ENCODE data around the gene ZNF555.

The ZNF555 gene

DNA sequence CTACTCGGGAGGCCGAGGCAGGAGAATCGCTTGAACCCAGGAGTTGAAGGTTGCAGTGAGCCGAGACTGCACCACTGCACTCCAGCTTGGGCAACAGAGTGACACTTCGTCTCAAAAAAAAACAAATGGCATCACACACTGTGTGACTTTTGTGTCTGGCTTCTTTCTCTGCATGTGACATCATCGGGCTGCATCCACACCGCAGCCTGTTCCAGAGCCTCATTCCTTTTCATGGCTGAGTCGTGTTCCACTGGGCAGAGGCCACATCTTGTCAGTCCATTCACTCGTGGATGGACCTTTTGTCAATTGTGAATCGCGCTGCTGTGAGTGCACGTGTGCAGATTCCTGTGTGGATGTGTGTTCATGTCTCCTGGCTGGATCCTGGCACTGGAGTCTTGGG is 47.7 kb upstream of the ZNF555 start (continued):
- TF ChIP-seq, protein P1, sequence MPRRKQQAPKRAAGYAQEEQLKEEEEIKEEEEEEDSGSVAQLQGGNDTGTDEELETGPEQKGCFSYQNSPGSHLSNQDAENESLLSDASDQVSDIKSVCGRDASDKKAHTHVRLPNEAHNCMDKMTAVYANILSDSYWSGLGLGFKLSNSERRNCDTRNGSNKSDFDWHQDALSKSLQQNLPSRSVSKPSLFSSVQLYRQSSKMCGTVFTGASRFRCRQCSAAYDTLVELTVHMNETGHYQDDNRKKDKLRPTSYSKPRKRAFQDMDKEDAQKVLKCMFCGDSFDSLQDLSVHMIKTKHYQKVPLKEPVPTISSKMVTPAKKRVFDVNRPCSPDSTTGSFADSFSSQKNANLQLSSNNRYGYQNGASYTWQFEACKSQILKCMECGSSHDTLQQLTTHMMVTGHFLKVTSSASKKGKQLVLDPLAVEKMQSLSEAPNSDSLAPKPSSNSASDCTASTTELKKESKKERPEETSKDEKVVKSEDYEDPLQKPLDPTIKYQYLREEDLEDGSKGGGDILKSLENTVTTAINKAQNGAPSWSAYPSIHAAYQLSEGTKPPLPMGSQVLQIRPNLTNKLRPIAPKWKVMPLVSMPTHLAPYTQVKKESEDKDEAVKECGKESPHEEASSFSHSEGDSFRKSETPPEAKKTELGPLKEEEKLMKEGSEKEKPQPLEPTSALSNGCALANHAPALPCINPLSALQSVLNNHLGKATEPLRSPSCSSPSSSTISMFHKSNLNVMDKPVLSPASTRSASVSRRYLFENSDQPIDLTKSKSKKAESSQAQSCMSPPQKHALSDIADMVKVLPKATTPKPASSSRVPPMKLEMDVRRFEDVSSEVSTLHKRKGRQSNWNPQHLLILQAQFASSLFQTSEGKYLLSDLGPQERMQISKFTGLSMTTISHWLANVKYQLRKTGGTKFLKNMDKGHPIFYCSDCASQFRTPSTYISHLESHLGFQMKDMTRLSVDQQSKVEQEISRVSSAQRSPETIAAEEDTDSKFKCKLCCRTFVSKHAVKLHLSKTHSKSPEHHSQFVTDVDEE (CRISPR knock-in tag; IDR thresholded peaks at IDR 0.05): no peak
- TF ChIP-seq GLIS3 (CRISPR knock-in tag; IDR thresholded peaks at IDR 0.05) (no peak), CSDC2 (CRISPR knock-in tag; IDR thresholded peaks at IDR 0.05) (no peak)

DNA sequence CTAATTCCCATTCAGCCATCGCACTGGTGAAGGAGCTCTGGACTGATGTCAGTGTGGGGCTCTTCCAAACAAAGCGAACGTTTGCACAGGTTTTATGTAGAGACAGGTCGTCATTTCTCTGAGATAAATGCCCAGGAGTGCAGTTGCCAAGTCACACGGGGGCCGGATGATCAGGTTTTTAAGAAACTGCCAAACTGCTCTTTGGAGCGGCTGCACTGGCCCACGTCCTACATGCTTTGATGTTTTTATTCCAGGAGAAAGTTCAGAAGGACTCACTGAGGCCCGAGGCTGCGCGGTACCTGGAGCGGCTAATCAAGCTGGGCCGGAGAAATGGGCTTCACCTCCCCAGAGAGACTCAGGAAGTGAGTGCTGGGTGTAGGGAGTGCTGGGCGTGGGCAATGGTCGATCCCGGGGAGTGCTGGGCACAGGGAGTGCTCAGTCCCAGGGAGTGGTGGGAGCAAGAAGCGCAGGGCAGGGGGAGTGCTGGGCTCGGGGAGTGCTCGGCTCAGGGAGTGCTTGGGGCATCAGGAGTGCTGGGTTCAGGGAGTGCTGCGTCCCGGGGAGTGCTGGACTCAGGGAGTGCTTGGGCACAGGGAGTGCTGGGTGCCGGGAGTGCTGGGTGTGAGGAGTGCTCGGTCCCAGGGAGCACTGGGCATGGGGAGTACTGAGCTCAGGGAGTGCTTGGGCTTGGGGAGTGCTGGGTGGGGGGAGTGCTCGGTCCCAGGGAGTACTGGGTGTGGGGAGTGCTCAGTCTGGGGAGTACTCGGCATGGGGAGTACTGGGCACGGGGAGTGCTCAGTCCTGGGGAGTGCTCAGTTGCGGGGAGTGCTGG is 45.2 kb upstream of the ZNF555 start:
- ATAC-seq: no peak
- no peak for TF ChIP-seq GLIS3 (CRISPR knock-in tag; IDR thresholded peaks at IDR 0.05)
- no peak for TF ChIP-seq ZNF565 (CRISPR knock-in tag; conservative IDR thresholded peaks at IDR 0.05; ENCODE audit: low read depth)
- no peak for TF ChIP-seq CSDC2 (CRISPR knock-in tag; IDR thresholded peaks at IDR 0.05)
- TF ChIP-seq, protein P2, sequence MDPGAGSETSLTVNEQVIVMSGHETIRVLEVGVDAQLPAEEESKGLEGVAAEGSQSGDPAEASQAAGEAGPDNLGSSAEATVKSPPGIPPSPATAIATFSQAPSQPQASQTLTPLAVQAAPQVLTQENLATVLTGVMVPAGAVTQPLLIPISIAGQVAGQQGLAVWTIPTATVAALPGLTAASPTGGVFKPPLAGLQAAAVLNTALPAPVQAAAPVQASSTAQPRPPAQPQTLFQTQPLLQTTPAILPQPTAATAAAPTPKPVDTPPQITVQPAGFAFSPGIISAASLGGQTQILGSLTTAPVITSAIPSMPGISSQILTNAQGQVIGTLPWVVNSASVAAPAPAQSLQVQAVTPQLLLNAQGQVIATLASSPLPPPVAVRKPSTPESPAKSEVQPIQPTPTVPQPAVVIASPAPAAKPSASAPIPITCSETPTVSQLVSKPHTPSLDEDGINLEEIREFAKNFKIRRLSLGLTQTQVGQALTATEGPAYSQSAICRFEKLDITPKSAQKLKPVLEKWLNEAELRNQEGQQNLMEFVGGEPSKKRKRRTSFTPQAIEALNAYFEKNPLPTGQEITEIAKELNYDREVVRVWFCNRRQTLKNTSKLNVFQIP (CRISPR knock-in tag; IDR thresholded peaks at IDR 0.05; ENCODE audit: borderline replicate concordance, low read depth): no peak
- no peak for TF ChIP-seq RARB (CRISPR knock-in tag; IDR thresholded peaks at IDR 0.05)
- no peak for TF ChIP-seq TCF4 (CRISPR knock-in tag; IDR thresholded peaks at IDR 0.05; ENCODE audit: borderline replicate concordance)
- TF ChIP-seq ZC3H10 (CRISPR knock-in tag; IDR thresholded peaks at IDR 0.05): no peak
- TF ChIP-seq ZNF8 (CRISPR knock-in tag; IDR thresholded peaks at IDR 0.05): no peak
- TF ChIP-seq, protein P3, sequence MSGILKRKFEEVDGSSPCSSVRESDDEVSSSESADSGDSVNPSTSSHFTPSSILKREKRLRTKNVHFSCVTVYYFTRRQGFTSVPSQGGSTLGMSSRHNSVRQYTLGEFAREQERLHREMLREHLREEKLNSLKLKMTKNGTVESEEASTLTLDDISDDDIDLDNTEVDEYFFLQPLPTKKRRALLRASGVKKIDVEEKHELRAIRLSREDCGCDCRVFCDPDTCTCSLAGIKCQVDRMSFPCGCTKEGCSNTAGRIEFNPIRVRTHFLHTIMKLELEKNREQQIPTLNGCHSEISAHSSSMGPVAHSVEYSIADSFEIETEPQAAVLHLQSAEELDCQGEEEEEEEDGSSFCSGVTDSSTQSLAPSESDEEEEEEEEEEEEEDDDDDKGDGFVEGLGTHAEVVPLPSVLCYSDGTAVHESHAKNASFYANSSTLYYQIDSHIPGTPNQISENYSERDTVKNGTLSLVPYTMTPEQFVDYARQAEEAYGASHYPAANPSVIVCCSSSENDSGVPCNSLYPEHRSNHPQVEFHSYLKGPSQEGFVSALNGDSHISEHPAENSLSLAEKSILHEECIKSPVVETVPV (CRISPR knock-in tag; IDR thresholded peaks at IDR 0.05): no peak
- TF ChIP-seq, protein P4, sequence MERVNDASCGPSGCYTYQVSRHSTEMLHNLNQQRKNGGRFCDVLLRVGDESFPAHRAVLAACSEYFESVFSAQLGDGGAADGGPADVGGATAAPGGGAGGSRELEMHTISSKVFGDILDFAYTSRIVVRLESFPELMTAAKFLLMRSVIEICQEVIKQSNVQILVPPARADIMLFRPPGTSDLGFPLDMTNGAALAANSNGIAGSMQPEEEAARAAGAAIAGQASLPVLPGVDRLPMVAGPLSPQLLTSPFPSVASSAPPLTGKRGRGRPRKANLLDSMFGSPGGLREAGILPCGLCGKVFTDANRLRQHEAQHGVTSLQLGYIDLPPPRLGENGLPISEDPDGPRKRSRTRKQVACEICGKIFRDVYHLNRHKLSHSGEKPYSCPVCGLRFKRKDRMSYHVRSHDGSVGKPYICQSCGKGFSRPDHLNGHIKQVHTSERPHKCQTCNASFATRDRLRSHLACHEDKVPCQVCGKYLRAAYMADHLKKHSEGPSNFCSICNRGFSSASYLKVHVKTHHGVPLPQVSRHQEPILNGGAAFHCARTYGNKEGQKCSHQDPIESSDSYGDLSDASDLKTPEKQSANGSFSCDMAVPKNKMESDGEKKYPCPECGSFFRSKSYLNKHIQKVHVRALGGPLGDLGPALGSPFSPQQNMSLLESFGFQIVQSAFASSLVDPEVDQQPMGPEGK (CRISPR knock-in tag; IDR thresholded peaks at IDR 0.05; ENCODE audit: borderline replicate concordance): no peak
- no peak for TF ChIP-seq TOX (CRISPR knock-in tag; IDR thresholded peaks at IDR 0.05; ENCODE audit: borderline replicate concordance)
- no peak for TF ChIP-seq ZFP30 (CRISPR knock-in tag; IDR thresholded peaks at IDR 0.05)
- TF ChIP-seq SNAI2 (CRISPR knock-in tag; IDR thresholded peaks at IDR 0.05): no peak
- no peak for TF ChIP-seq OSR1 (CRISPR knock-in tag; IDR thresholded peaks at IDR 0.05)

DNA sequence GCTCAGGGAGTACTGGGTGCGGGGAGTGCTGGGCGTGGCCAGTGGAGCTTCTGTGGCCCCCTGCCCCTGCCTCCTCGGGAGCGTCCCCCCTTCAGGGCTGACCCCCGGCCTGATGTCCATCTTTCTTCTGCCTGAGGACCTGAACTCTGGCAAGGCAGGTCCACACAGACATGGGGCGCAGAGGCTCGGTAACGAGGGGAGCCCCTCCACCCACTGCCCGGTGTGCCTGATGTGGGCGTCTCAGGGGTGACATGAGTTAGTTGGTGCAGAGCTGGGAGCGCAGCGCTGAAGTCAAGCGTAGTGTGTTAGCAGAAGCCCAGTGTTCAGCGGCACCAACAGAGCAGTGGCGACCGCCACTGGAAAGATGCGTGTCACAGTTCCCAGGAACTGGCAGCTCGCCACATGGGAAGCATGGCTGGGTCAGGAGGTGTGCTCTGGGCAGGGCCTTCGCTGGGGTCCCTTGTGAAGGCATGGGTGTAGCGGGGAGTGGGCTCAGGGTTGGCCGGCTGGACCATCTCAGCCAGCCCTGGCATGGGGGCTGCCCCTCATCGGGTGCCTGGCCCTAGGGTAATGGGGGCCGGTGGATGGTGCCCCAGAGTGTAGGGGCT is 44.5 kb upstream of the ZNF555 start:
- no peak for TF ChIP-seq ZFP30 (CRISPR knock-in tag; IDR thresholded peaks at IDR 0.05)
- TF ChIP-seq, protein P2 (CRISPR knock-in tag; IDR thresholded peaks at IDR 0.05; ENCODE audit: borderline replicate concordance, low read depth): no peak
- no peak for TF ChIP-seq ESRRG (CRISPR knock-in tag; IDR thresholded peaks at IDR 0.05)
- no peak for TF ChIP-seq BACH2 (CRISPR knock-in tag; IDR thresholded peaks at IDR 0.05; ENCODE audit: borderline replicate concordance)
- TF ChIP-seq, protein P4 (CRISPR knock-in tag; IDR thresholded peaks at IDR 0.05; ENCODE audit: borderline replicate concordance): no peak
- TF ChIP-seq ISL1 (CRISPR knock-in tag; IDR thresholded peaks at IDR 0.05): no peak
- no peak for TF ChIP-seq ZNF565 (CRISPR knock-in tag; conservative IDR thresholded peaks at IDR 0.05; ENCODE audit: low read depth)
- no peak for TF ChIP-seq SNAI2 (CRISPR knock-in tag; IDR thresholded peaks at IDR 0.05)
- no peak for TF ChIP-seq GLIS3 (CRISPR knock-in tag; IDR thresholded peaks at IDR 0.05)
- TF ChIP-seq, protein P3 (CRISPR knock-in tag; IDR thresholded peaks at IDR 0.05): no peak
- TF ChIP-seq, protein P5, sequence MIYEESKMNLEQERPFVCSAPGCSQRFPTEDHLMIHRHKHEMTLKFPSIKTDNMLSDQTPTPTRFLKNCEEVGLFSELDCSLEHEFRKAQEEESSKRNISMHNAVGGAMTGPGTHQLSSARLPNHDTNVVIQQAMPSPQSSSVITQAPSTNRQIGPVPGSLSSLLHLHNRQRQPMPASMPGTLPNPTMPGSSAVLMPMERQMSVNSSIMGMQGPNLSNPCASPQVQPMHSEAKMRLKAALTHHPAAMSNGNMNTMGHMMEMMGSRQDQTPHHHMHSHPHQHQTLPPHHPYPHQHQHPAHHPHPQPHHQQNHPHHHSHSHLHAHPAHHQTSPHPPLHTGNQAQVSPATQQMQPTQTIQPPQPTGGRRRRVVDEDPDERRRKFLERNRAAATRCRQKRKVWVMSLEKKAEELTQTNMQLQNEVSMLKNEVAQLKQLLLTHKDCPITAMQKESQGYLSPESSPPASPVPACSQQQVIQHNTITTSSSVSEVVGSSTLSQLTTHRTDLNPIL (CRISPR knock-in tag; IDR thresholded peaks at IDR 0.05; ENCODE audit: low read depth): no peak
- TF ChIP-seq TOX (CRISPR knock-in tag; IDR thresholded peaks at IDR 0.05; ENCODE audit: borderline replicate concordance): no peak
- TF ChIP-seq ZNF8 (CRISPR knock-in tag; IDR thresholded peaks at IDR 0.05): no peak
- TF ChIP-seq ZFP3 (CRISPR knock-in tag; IDR thresholded peaks at IDR 0.05): no peak
- no peak for TF ChIP-seq ZNF70 (CRISPR knock-in tag; IDR thresholded peaks at IDR 0.05)
- no peak for ATAC-seq
